Measurements from ENCODE around the gene LYG2. TPM values are rescaled to one million over a fixed set of nuclear protein-coding genes. Genes with fewer than 3 reads are reported as not detected.
"Not testable (repeated sequence)": the region's sequence is repeated elsewhere in the genome, so short reads cannot be mapped to it uniquely, and the experiment has no call there.

LYG2 gene
- total RNA-seq, 1 experiment from 2014 or later, result not detected

GRCh38 chr2:99201959-99202678 is 53.3 kb downstream of the LYG2 start:
- no peak for DNase-seq (ENCODE audit: low spot score)

GRCh38 chr2:99200076-99200800 is 55.2 kb downstream of the LYG2 start:
- no peak for DNase-seq (ENCODE audit: low spot score)

- DNase-seq (ENCODE audit: low spot score), result no peak
Measured at GRCh38 chr2:99198103-99198841, 57.2 kb downstream of the LYG2 start.

- DNase-seq (ENCODE audit: low spot score), result not testable (repeated sequence)
Measured at GRCh38 chr2:99192364-99192763, 63.1 kb downstream of the LYG2 start.

Other genes starting within 250 kb of the LYG2 start
- 1.0 and 1.4 TPM in 2 replicates for gene C2orf15, start 114.0 kb downstream of the LYG2 start, total RNA-seq (2014; rRNA removed; shearing (Covaris generic))
- 2.0 and 4.0 TPM in 2 replicates for gene TSGA10, start 100.7 kb downstream of the LYG2 start, total RNA-seq (2014; rRNA removed; shearing (Covaris generic))
- gene LIPT1, start 100.7 kb downstream of the LYG2 start, total RNA-seq (2014; rRNA removed; shearing (Covaris generic)), result 7.2 and 8.4 TPM in 2 replicates
- 79.9 and 80.1 TPM in 2 replicates for gene MITD1, start 74.6 kb downstream of the LYG2 start, total RNA-seq (2014; rRNA removed; shearing (Covaris generic))
- 53.6 and 67.3 TPM in 2 replicates for gene MRPL30, start 74.5 kb downstream of the LYG2 start, total RNA-seq (2014; rRNA removed; shearing (Covaris generic))
- gene LYG1, start 45.5 kb upstream of the LYG2 start, total RNA-seq (2014; rRNA removed; shearing (Covaris generic)), result not detected in 2 replicates
- gene TXNDC9, start 80.7 kb upstream of the LYG2 start, total RNA-seq (2014; rRNA removed; shearing (Covaris generic)), result 197 and 209 TPM in 2 replicates
- gene EIF5B, start 81.7 kb upstream of the LYG2 start, total RNA-seq (2014; rRNA removed; shearing (Covaris generic)), result 17.2 and 19.1 TPM in 2 replicates
- 29.2 and 34.1 TPM in 2 replicates for gene REV1, start 234.4 kb upstream of the LYG2 start, total RNA-seq (2014; rRNA removed; shearing (Covaris generic))

Data from A172 (cell line).